Measurements from ENCODE around the gene TENM3.

Gene TENM3

DNA sequence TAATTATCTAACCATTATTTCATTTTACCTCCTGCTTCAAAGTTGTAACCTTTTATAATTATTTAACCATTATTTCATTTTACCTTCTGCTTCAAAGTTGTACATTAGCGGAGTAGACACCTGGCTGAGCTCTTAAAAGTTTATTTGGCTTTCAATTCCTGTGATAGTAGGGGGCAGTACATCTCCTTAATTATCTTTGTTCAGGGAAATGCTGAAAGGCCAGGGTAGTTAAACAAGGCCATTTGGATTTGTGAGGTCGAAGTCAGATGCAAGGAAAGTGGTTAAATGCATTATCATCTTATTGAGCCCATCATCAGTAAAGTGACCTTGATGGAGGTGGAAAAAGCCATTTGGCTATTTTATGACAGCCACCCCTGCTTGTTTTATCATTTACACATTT is 210.6 kb downstream of the TENM3 start (continued):
- TF ChIP-seq ZNF514 (tag by site-specific recombination; IDR thresholded peaks at IDR 0.05) (no peak), OVOL3 (tag by site-specific recombination; IDR thresholded peaks at IDR 0.05) (peak; percentile 75), KLF16 (tag by site-specific recombination; IDR thresholded peaks at IDR 0.05) (no peak), ZNF776 (tag by site-specific recombination; IDR thresholded peaks at IDR 0.05; ENCODE audit: borderline replicate concordance) (no peak), ZXDB (tag by site-specific recombination; IDR thresholded peaks at IDR 0.05) (peak; percentile 66; the same call in 1 of the 2 replicates), ZNF677 (tag by site-specific recombination; IDR thresholded peaks at IDR 0.05) (no peak), GLIS1 (tag by site-specific recombination; IDR thresholded peaks at IDR 0.05) (peak; percentile 89), IKZF3 (tag by site-specific recombination; IDR thresholded peaks at IDR 0.05) (peak; percentile 50; the same call in 1 of the 2 replicates), ZBTB17 (tag by site-specific recombination; IDR thresholded peaks at IDR 0.05) (peak; percentile 68; the same call in 1 of the 2 replicates), ZNF571 (tag by site-specific recombination; IDR thresholded peaks at IDR 0.05) (no peak), TRIM28 (IDR thresholded peaks at IDR 0.05; ENCODE audit: borderline replicate concordance, low read length) (no peak), FEZF1 (tag by site-specific recombination; IDR thresholded peaks at IDR 0.05) (peak; percentile 88), ZNF768 (tag by site-specific recombination; IDR thresholded peaks at IDR 0.05) (no peak), ZNF600 (tag by site-specific recombination; IDR thresholded peaks at IDR 0.05) (no peak), ZBTB21 (tag by site-specific recombination; IDR thresholded peaks at IDR 0.05) (no peak), ZNF660 (tag by site-specific recombination; IDR thresholded peaks at IDR 0.05) (no peak)
- TF ChIP-seq, protein P1, sequence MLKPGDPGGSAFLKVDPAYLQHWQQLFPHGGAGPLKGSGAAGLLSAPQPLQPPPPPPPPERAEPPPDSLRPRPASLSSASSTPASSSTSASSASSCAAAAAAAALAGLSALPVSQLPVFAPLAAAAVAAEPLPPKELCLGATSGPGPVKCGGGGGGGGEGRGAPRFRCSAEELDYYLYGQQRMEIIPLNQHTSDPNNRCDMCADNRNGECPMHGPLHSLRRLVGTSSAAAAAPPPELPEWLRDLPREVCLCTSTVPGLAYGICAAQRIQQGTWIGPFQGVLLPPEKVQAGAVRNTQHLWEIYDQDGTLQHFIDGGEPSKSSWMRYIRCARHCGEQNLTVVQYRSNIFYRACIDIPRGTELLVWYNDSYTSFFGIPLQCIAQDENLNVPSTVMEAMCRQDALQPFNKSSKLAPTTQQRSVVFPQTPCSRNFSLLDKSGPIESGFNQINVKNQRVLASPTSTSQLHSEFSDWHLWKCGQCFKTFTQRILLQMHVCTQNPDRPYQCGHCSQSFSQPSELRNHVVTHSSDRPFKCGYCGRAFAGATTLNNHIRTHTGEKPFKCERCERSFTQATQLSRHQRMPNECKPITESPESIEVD (tag by site-specific recombination; IDR thresholded peaks at IDR 0.05), result peak; percentile 69
- TF ChIP-seq, protein P2, sequence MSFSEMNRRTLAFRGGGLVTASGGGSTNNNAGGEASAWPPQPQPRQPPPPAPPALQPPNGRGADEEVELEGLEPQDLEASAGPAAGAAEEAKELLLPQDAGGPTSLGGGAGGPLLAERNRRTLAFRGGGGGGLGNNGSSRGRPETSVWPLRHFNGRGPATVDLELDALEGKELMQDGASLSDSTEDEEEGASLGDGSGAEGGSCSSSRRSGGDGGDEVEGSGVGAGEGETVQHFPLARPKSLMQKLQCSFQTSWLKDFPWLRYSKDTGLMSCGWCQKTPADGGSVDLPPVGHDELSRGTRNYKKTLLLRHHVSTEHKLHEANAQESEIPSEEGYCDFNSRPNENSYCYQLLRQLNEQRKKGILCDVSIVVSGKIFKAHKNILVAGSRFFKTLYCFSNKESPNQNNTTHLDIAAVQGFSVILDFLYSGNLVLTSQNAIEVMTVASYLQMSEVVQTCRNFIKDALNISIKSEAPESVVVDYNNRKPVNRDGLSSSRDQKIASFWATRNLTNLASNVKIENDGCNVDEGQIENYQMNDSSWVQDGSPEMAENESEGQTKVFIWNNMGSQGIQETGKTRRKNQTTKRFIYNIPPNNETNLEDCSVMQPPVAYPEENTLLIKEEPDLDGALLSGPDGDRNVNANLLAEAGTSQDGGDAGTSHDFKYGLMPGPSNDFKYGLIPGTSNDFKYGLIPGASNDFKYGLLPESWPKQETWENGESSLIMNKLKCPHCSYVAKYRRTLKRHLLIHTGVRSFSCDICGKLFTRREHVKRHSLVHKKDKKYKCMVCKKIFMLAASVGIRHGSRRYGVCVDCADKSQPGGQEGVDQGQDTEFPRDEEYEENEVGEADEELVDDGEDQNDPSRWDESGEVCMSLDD (tag by site-specific recombination; IDR thresholded peaks at IDR 0.05), result no peak
- TF ChIP-seq, protein P3, sequence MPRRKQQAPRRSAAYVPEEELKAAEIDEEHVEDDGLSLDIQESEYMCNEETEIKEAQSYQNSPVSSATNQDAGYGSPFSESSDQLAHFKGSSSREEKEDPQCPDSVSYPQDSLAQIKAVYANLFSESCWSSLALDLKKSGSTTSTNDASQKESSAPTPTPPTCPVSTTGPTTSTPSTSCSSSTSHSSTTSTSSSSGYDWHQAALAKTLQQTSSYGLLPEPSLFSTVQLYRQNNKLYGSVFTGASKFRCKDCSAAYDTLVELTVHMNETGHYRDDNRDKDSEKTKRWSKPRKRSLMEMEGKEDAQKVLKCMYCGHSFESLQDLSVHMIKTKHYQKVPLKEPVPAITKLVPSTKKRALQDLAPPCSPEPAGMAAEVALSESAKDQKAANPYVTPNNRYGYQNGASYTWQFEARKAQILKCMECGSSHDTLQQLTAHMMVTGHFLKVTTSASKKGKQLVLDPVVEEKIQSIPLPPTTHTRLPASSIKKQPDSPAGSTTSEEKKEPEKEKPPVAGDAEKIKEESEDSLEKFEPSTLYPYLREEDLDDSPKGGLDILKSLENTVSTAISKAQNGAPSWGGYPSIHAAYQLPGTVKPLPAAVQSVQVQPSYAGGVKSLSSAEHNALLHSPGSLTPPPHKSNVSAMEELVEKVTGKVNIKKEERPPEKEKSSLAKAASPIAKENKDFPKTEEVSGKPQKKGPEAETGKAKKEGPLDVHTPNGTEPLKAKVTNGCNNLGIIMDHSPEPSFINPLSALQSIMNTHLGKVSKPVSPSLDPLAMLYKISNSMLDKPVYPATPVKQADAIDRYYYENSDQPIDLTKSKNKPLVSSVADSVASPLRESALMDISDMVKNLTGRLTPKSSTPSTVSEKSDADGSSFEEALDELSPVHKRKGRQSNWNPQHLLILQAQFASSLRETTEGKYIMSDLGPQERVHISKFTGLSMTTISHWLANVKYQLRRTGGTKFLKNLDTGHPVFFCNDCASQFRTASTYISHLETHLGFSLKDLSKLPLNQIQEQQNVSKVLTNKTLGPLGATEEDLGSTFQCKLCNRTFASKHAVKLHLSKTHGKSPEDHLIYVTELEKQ (tag by site-specific recombination; IDR thresholded peaks at IDR 0.05; ENCODE audit: borderline replicate concordance), result peak; percentile 22; the same call in 1 of the 2 replicates
- TF ChIP-seq, protein P4, sequence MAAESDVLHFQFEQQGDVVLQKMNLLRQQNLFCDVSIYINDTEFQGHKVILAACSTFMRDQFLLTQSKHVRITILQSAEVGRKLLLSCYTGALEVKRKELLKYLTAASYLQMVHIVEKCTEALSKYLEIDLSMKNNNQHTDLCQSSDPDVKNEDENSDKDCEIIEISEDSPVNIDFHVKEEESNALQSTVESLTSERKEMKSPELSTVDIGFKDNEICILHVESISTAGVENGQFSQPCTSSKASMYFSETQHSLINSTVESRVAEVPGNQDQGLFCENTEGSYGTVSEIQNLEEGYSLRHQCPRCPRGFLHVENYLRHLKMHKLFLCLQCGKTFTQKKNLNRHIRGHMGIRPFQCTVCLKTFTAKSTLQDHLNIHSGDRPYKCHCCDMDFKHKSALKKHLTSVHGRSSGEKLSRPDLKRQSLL (tag by site-specific recombination; IDR thresholded peaks at IDR 0.05), result no peak
- TF ChIP-seq, protein P5, sequence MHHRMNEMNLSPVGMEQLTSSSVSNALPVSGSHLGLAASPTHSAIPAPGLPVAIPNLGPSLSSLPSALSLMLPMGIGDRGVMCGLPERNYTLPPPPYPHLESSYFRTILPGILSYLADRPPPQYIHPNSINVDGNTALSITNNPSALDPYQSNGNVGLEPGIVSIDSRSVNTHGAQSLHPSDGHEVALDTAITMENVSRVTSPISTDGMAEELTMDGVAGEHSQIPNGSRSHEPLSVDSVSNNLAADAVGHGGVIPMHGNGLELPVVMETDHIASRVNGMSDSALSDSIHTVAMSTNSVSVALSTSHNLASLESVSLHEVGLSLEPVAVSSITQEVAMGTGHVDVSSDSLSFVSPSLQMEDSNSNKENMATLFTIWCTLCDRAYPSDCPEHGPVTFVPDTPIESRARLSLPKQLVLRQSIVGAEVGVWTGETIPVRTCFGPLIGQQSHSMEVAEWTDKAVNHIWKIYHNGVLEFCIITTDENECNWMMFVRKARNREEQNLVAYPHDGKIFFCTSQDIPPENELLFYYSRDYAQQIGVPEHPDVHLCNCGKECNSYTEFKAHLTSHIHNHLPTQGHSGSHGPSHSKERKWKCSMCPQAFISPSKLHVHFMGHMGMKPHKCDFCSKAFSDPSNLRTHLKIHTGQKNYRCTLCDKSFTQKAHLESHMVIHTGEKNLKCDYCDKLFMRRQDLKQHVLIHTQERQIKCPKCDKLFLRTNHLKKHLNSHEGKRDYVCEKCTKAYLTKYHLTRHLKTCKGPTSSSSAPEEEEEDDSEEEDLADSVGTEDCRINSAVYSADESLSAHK (tag by site-specific recombination; IDR thresholded peaks at IDR 0.05), result peak; percentile 25; the same call in 1 of the 2 replicates
- TF ChIP-seq, protein P6, sequence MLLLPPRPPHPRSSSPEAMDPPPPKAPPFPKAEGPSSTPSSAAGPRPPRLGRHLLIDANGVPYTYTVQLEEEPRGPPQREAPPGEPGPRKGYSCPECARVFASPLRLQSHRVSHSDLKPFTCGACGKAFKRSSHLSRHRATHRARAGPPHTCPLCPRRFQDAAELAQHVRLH (tag by site-specific recombination; IDR thresholded peaks at IDR 0.05), result peak; percentile 95
- TF ChIP-seq, protein P7, sequence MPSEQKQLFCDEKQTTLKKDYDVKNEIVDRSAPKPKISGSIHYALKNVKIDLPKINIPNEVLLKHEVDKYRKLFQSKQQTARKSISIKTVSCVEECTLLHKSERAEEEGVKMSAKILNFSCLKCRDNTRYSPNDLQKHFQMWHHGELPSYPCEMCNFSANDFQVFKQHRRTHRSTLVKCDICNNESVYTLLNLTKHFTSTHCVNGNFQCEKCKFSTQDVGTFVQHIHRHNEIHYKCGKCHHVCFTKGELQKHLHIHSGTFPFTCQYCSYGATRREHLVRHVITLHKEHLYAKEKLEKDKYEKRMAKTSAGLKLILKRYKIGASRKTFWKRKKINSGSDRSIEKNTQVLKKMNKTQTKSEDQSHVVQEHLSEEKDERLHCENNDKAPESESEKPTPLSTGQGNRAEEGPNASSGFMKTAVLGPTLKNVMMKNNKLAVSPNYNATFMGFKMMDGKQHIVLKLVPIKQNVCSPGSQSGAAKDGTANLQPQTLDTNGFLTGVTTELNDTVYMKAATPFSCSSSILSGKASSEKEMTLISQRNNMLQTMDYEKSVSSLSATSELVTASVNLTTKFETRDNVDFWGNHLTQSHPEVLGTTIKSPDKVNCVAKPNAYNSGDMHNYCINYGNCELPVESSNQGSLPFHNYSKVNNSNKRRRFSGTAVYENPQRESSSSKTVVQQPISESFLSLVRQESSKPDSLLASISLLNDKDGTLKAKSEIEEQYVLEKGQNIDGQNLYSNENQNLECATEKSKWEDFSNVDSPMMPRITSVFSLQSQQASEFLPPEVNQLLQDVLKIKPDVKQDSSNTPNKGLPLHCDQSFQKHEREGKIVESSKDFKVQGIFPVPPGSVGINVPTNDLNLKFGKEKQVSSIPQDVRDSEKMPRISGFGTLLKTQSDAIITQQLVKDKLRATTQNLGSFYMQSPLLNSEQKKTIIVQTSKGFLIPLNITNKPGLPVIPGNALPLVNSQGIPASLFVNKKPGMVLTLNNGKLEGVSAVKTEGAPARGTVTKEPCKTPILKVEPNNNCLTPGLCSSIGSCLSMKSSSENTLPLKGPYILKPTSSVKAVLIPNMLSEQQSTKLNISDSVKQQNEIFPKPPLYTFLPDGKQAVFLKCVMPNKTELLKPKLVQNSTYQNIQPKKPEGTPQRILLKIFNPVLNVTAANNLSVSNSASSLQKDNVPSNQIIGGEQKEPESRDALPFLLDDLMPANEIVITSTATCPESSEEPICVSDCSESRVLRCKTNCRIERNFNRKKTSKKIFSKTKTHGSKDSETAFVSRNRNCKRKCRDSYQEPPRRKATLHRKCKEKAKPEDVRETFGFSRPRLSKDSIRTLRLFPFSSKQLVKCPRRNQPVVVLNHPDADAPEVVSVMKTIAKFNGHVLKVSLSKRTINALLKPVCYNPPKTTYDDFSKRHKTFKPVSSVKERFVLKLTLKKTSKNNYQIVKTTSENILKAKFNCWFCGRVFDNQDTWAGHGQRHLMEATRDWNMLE (tag by site-specific recombination; conservative IDR thresholded peaks at IDR 0.05; ENCODE audit: low read depth), result no peak
